Measurements from ENCODE around the gene NEU4. TPM values are rescaled to one million over a fixed set of nuclear protein-coding genes. Genes with fewer than 3 reads are reported as not detected.

Gene NEU4
- total and polyA plus RNA-seq, 9 of the 15 experiments (the other 6 are each of a cell fraction or from before 2014, with no cell fraction given), result 0.01 to 0.40 TPM; not detected in 7

DNA sequence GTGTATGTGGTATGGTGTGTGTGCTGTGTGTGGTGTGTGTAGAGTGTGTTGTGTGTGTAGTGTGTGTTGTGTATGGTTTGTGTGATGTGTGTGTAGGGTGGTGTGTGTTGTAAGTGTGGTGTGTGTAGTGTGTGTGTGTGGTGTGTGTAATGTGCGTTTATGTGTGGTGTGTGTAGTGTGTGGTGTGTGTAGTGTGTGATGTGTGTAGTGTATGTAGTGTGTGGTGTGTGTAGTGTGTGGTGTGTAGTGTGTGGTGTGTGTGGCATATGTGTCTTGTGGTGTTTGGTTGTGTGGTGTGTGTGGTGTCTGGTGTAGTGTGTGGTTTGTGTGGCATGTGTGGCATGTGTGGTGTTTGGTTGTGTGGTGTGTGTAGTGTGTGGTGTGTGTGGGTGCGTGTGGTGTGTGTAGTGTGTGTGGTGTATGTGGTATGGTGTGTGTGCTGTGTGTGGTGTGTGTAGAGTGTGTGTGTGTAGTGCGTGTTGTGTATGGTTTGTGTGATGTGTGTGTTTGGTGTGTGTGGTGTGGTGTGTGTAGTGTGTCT is 56.5 kb downstream of the NEU4 start:
- ATAC-seq, result no peak
- H4K20me1 ChIP-seq (replicated peaks; ENCODE audit: control insufficient read depth, insufficient read depth, low read length), result peaks cover 5% of the 10 kb centered on the region
- H3K9me3 ChIP-seq (replicated peaks; ENCODE audit: control insufficient read depth, insufficient read depth, low read depth, low read length), result peaks cover 4% of the 10 kb centered on the region; the same call in 1 of the 2 replicates
- ChIA-PET POLR2A (no interaction called here), CTCF (ENCODE audit: low intra/inter-chr PET ratio) (no interaction called here)
- in situ Hi-C loops (cut with MboI) (no loop called here), intact Hi-C loops (cut with micrococcal nuclease) (no loop called here)
- DNase-seq (ENCODE audit: extremely low read depth in 1 of 4, low spot score in 3 of 4), result no peak
- H3K27ac ChIP-seq (ENCODE audit: extremely low read depth, low read depth, low read length), result no peak overlapping the region; the same call in 2 of the 3 replicates
- BruUV-seq (replicated peaks), result no TSS peak
- H3K79me2 ChIP-seq (ENCODE audit: control insufficient read depth, insufficient read depth, low read length), result no peaks in the 10 kb centered on the region
- no peak overlapping the region for H3K9ac ChIP-seq (ENCODE audit: insufficient read depth in 1 of 2, low read depth in 2 of 2, low read length in 2 of 2)
- H3K9me1 ChIP-seq (ENCODE audit: control insufficient read depth, insufficient read depth, low read length), result no peaks in the 10 kb centered on the region
- 0% methylated on average over 1 of the region's 3 CpGs for WGBS (ENCODE audit: insufficient coverage, low coverage, missing lambda C conversion rate)
- H3K4me1 ChIP-seq (replicated peaks in 1 of 2; ENCODE audit: control insufficient read depth in 2 of 2, insufficient read depth in 2 of 2, low read length in 2 of 2), result peaks cover 5 to 46% of the 10 kb centered on the region in 2 experiments; a peak in 2 of 5 replicates
- peak; percentile 93 for FAIRE-seq
- H2AFZ ChIP-seq (ENCODE audit: low read depth, low read length), result no peak overlapping the region
- no peak overlapping the region for H3K4me2 ChIP-seq (ENCODE audit: insufficient read depth, low read length)
- peaks cover 4 to 56% of the 10 kb centered on the region in 2 experiments; a peak in 4 of 5 replicates for H3K27me3 ChIP-seq (ENCODE audit: control insufficient read depth in 2 of 2, insufficient read depth in 2 of 2, low read length in 2 of 2)
- H3K4me3 ChIP-seq, result no peak overlapping the region
- no peaks in the 10 kb centered on the region for H3K36me3 ChIP-seq (ENCODE audit: control insufficient read depth, insufficient read depth, low read length)
- TF ChIP-seq, protein P1, sequence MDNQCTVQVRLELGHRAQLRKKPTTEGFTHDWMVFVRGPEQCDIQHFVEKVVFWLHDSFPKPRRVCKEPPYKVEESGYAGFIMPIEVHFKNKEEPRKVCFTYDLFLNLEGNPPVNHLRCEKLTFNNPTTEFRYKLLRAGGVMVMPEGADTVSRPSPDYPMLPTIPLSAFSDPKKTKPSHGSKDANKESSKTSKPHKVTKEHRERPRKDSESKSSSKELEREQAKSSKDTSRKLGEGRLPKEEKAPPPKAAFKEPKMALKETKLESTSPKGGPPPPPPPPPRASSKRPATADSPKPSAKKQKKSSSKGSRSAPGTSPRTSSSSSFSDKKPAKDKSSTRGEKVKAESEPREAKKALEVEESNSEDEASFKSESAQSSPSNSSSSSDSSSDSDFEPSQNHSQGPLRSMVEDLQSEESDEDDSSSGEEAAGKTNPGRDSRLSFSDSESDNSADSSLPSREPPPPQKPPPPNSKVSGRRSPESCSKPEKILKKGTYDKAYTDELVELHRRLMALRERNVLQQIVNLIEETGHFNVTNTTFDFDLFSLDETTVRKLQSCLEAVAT (IDR thresholded peaks at IDR 0.05), result peak in 1 of 2 experiments; percentile 25; a peak in 1 of 4 replicates
- TF ChIP-seq DIDO1 (tag; IDR thresholded peaks at IDR 0.05; ENCODE audit: low read depth), result no peak
- 0 out of 2 replicates have a peak, but pooled peaks have one; percentile 3 for TF ChIP-seq HDAC6 (IDR thresholded peaks at IDR 0.05; ENCODE audit: low read depth, low read length)
- no peak for TF ChIP-seq ZFP36 (IDR thresholded peaks at IDR 0.05; ENCODE audit: low read depth, low read length, partially characterized antibody)
- TF ChIP-seq SAFB (IDR thresholded peaks at IDR 0.05; ENCODE audit: borderline replicate concordance, low read depth, low read length), result no peak
- no peak for TF ChIP-seq SMARCE1 (IDR thresholded peaks at IDR 0.05)
- no peak for TF ChIP-seq ZBTB40 (IDR thresholded peaks at IDR 0.05)
- no peak for TF ChIP-seq ZBTB40 (CRISPR knock-in tag; IDR thresholded peaks at IDR 0.05)
- TF ChIP-seq CBX3 (IDR thresholded peaks at IDR 0.05; ENCODE audit: borderline replicate concordance in 1 of 2, low read length in 2 of 2), result 0 out of 3 replicates have a peak, but pooled peaks of 1 of the 2 experiments have one; percentile 45
- 0 out of 2 replicates have a peak, but pooled peaks have one; percentile 2 for TF ChIP-seq SMARCA5 (IDR thresholded peaks at IDR 0.05)
- no peak for TF ChIP-seq RBM17 (IDR thresholded peaks at IDR 0.05; ENCODE audit: borderline replicate concordance, low read depth, low read length)
- TF ChIP-seq MAFG (tag; conservative IDR thresholded peaks at IDR 0.05), result no peak

Data from K562 (cell line).